ENCODE data around the gene THEMIS2.
A peak's percentile ranks its signal among the peaks of the same experiment; 100 is the strongest.
"Not testable (repeated sequence)": the region's sequence is repeated elsewhere in the genome, so short reads cannot be mapped to it uniquely, and the experiment has no call there.

THEMIS2 gene

GRCh38 chr1:27872059-27872801 is at the start of gene THEMIS2:
TSS of gene THEMIS2 (plus strand) at chr1:27872544. CDS start at chr1:27872572, 28 bp downstream.
- DNase-seq = peak; percentile 87

DNA sequence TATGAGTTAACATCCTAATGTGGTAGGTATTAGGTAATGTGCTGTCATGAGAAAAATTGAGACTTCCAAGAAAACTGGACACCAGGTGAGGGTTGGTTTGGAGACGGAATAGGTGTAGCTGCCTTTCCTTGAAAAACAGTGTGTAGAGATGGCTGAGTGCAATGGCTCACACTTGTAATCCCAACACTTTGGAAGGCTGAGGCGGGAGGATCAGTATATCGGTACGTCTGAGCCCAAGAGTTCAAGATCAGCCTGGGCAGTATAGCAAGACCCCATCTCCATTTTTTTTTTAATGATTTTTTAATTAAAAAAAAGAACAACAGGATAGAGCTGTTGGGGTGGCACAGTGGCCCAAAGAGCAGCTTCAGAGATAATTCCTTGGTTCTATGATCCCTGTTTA is 48.6 kb upstream of the THEMIS2 start:
- DNase-seq = no peak

- no peak for DNase-seq
Observed at GRCh38 chr1:27824411-27824810, 47.9 kb upstream of the THEMIS2 start.

GRCh38 chr1:27829339-27829960 is 42.9 kb upstream of the THEMIS2 start:
- not testable (repeated sequence) for DNase-seq

- peak; percentile 90 for DNase-seq
Observed at GRCh38 chr1:27830621-27831440, 41.5 kb upstream of the THEMIS2 start, which contains the start of gene PPP1R8. TSS of gene PPP1R8 (plus strand) at chr1:27830782. CDS start at chr1:27830836, 54 bp downstream.

DNA sequence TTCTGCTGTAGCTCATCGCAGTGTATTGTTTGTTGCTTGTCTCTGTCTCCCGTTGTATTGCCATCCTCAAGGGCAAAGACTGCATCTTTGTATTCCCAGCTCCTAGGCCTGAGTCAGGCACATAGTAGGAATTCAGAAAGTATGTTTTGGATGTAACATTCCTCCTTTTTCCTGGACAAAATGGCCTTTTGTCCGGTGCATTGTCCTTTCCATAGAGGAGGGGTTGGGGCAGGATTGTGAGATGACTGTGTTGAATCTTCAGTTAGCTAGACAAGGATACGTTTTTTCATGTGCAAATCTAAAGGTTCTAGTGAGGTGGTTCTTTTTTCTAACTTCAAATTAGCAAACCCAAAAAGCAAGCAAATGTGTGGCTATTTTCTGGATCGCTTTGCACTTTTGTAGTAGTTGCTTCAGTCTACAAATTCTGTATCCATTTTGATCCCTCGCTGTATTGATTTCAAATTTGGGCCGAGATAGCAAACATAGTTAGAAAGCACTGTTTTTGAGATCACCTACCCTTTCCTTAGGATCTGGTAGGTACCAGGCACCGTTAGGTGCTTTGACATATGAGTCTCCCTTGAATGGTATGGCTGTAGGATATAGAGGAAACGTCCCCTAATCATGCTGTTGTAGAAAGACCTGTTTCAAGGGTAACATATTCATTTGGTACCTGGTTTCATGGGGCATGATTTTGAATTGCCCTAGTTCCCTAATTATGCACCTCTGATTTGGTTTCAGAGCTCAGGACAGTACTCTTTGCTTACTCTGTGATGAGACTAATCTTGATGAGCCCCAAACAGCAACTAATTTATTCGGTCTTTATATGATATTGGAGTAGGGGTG is 40.6 kb upstream of the THEMIS2 start:
- no peak for DNase-seq

- no peak for DNase-seq
Observed at GRCh38 chr1:27832762-27833161, 39.6 kb upstream of the THEMIS2 start.

DNA sequence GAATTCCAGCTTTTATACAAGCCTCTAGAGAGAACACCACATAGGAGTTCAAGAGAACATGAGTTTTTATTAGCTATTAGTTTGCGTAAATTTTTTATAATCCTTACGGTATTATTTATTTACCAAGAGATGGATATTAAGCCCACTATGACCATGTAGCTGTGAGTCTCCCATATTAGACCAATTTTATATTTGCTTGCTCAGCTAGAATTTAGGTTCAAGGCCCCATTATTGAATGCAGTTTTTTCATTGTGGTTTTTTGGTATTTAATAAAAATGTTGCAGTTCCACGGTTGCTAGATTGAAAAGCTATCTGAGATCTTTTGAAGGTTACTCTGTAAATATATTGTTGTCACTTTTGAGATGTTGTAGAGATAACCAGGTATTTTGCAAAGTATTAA is 38.9 kb upstream of the THEMIS2 start:
- DNase-seq = no peak

GRCh38 chr1:27835046-27835445 is 37.3 kb upstream of the THEMIS2 start:
- no peak for DNase-seq

- no peak for DNase-seq
Observed at GRCh38 chr1:27835501-27835900, 36.8 kb upstream of the THEMIS2 start.

DNA sequence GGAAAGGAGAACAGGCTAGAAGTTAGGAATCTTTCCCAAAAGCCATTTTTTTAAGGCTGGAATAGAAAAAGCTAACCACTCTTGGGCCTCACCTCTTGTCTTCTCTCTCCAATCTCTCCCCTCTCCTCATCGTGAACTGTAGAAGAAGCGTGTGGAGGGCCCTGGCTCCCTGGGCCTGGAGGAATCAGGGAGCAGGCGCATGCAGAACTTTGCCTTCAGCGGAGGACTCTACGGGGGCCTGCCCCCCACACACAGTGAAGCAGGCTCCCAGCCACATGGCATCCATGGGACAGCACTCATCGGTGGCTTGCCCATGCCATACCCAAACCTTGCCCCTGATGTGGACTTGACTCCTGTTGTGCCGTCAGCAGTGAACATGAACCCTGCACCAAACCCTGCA is 22.4 kb upstream of the THEMIS2 start:
- no peak for DNase-seq

- no peak for DNase-seq
Observed at GRCh38 chr1:27855085-27855484, 17.3 kb upstream of the THEMIS2 start.

DNA sequence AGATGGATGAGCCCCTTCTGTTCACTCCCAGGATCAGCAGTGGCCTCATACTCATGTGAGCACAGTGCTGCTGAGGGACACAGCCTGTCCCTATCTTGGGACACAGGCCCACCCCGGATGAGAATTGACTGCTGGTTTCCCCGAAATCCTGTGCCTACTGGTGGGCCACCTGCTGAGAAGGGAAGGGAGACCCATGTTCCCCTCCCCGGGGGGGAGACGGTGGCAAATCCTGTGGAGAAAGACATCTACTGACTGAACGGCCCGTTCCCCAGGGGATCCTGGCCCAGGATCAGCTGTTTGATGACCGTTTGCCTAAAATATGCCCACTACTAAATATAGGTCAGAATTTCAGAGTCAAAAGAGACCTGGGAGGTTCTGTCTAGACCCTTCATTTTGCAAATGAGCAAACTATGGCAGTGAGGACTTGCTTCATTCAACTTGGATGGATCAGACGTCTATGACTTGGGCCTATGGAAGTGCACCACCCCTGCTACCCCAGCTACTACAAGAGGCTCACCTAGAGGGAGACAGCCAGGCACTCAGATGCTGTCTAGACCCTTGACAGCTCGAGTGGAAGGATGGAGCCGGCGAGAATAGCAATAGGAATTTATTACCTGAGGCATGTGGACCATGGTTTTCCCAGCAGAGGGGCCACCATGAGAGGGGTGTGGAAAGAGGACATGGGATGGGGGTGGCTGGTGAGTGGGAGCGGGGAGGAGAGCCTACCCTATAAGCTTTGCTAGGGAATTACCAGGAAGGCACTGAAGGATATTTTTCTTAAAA is 15.6 kb upstream of the THEMIS2 start:
- no peak for DNase-seq

- DNase-seq = not testable (repeated sequence)
Observed at GRCh38 chr1:27857552-27857951, 14.8 kb upstream of the THEMIS2 start.

DNA sequence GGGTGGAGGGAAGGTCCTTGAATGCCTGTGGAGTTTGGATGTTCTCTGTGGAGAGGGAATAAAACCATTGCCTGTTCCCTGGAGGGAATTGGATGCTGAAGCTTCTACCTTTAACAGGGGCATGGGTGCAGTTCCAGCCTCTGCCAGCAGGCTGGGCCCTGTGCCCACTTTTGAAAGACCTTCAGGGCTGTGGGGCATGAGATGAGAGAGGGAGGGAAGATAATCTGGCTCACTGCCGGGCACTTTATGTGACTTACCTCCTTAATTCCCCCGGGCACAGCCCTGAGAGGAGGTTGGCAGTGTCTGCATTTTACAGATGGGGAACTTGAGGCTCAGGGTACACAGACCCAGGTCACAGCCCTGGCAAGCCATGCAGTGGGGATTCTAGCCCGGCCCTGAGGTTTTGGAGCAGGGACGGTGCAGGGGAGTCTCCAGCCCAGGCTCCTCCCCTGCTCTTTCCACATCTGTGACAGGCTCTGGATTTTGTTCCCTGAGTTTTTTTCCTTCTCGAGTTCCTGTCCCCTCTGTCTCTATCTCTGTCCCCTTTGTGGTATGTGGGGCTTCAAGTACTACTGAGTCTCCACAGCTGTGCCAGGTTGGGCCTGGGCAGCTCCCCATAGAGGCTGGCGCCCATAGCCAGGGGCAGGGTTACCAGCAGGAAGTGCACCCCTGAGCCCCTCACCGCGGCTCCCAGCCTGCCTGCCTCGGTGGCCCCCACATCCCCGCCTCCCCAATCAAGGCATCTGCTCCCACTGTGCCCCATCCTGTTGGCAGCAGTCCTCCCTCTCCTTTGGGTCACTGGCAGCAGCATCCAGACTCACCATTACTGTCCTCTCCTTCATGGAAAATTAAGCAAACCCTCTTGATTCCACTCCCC is 14.0 kb upstream of the THEMIS2 start:
- DNase-seq = peak; percentile 70

DNA sequence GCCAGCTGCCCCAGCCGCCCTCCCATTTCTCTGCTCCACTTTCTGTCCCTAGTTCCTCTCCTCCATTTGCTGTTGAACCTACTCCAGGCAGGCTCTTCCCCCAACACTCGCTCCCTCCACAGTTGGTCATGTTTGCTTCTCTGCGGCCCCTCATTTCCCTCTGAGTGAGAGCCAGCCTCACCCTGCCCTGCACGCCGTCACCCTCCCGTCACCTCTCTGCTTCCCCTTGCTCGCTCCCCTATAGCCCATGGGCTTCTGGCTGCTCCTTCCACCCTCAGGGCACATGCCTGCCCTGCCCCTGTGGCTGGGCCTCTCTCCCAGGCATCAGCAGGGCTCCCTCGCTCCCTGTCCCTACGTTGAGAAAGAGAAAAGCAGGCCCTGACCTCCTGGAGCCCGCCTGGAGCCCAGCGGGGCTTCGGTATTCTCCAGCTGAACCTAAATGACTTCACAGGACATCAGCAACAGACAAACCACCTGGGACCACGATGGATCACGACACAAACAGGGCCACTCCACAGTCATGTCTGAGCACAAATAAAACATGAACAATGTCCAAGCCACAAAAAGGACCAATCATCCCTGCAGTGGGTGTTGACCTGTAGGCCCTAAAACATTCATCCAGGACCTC is 13.3 kb upstream of the THEMIS2 start:
- no peak for DNase-seq

DNA sequence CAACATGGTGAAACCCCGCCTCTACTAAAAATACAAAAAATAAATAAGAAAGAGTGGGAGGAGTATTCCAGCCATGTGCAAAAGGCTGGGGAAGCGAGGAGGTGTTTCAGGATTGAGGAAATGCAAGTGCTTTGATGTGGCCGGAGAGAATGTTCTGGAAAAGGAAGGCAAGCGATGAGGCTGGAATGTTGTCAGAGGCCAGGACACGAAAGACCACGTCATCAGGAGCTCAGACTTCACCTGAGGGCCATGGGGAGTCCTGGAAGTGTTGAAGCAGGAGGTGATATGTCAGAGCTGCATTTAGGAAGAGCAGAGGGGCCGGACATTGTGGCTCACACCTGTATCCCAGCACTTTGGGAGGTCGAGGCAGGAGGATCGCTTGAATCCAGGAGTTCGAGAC is 10.9 kb upstream of the THEMIS2 start:
- no peak for DNase-seq

- DNase-seq = no peak
Observed at GRCh38 chr1:27862004-27862403, 10.3 kb upstream of the THEMIS2 start.

DNA sequence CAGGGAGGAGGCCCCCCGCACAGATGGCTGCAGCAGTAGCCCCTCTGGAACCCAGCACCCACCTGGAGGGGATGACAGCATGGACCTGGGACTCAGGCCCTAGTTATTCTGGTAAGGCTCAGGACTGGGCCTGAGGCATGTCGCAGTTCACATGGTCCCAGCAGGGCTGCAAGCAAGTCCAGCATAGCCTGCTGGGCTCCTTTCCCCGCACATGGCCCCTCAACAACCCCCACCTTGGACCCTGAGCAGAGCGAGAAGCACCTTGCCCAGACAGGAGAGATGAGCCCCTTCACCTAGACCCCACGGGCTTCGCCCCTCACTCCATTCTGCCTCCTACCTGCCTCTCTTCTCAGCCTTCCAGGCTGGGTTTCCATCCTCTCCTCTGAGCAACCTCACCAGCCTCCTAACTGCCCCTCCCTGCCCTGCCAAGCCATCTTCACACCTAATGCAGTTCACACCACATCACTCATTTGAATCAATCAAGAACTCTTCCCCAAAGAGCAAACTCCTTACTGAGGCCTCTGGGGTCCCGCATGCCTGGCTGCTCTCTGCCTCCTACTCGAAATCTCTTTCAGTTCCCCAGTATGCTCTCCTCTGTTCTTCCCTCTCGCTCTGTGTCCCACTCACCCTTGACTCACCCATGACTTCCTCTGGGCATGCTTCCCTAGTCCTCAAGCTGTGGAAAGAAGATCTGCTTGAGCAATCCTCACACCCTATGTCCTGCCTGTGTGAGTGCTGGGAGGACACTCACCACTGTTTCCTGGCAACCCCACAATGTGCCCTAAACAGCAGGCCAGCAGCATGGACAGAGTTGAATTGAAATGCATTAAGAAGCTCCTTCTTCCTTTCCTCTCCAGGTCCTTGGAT is 9.4 kb upstream of the THEMIS2 start:
- no peak for DNase-seq
